ENCODE results near the gene TUBGCP5. TPM values are rescaled to one million over a fixed set of nuclear protein-coding genes. Genes with fewer than 3 reads are reported as not detected.

TUBGCP5 gene
- total RNA-seq = 21.4 and 32.6 TPM in 2 replicates

DNA sequence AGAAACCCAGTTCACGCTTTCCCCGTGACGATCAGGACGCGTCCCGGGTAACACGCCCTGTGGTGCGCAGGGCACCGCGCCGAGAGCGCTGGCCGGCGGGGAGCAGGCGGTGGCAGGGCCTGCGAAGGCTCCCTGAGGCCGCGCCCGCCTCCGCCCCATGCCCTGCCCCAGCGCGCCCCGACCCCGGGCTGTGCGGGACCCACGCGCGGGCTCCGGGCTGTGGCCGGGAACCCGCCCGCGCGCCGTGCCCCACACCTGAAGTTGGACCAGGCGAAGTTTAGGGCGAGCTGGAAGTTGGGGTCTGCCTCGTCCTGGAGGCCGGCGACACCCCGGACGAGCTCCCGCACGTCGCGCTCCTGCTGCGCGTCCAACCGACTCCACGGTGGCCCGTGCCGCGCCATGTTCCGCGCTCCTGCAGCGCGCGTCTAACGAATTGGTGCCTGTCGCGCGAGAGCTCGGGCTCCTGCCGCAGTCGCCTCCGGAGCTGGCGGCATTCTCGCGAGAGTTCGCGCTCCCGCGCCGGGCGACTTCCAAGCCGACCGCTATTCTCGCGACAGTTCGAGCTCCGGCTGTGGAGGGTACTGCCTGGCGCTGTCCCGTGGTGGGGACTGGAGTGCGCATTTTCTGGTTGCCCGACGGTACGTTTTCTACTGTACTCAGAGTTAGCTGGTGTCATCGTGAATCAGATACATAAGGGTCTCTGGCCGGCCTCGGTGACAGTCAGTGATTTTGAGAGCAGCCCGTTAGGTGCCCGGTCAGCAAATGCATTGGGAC, at the start of gene TUBGCP5:
TUBGCP5 (minus strand) TSS at position 427 of the 774 bp plus-strand sequence; CDS start at position 401, 26 bp downstream.

DNA sequence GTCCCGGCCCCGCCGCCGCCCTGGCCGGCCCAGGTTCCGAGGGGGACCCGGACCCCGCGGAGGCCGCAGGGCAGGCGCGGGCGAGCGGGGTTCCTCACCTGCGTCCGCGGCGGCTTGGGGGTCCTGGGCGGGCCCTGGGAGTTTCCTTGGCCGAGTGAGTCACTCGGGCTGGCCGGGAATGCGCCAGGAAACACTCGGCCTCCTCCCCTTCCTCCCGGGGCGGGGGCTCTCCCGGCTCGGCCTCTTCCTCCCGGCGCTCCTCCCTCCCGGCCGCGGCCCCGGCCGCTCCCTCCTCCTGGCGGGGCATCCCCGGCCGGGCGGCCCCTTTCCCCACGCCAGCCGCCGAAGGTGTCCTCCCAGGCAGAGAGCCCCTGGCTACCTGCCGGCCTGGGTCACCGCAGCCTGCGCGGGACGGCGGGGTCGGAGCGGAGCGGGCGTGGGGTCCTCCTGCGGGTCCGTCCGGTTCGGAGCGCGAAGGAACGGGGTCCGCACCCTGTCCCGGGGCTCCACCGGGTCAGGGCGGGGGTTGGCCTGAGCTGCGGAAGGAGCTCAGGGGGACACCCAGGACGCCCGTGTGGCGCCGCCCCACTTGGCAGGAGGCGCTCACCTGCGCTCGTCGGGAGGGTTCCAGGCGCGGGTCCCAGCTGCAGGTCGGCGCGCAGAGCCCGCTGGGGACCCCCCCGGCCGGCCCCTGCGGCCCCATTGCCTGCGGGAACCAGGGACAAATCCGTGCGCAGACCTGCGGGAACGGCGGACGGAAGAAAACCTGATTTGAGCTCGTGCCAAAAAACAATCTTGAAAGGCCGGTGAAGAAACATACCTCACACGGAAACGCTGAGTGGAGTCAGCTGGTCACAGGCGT, 58.9 kb downstream of the TUBGCP5 start, which contains the start of gene CYFIP1:
CYFIP1 (minus strand) TSS at position 180 of the 862 bp plus-strand sequence. CDS start 33,083 bp downstream, outside the sequence.

Other genes with a start within 250 kb of the TUBGCP5 start
- 67.6 and 94.3 TPM in 2 replicates for gene NIPA2, start 200.9 kb downstream of the TUBGCP5 start, total RNA-seq
- 111 and 126 TPM in 2 replicates for gene CYFIP1, start 59.2 kb downstream of the TUBGCP5 start, total RNA-seq
- gene GOLGA6L1, start 97.3 kb upstream of the TUBGCP5 start, total RNA-seq = not detected in 2 replicates

Data from uterine smooth muscle cell (primary cell).